SU-DHL-6 (cell line): ENCODE measurements around the gene PCGF5.
"Not testable (repeated sequence)": the region's sequence is repeated elsewhere in the genome, so short reads cannot be mapped to it uniquely, and the experiment has no call there.

Experiments used
- CTCF ChIP-seq: fragments of 200-600 bp; sonication (generic); IDR thresholded peaks from one replicate; pipeline ENCODE4 v1.5.1; 2017; ENCODE audit warnings: antibody characterized with exemption, mild to moderate bottlenecking, low read length, moderate library complexity; ENCODE audit not compliant: insufficient read depth, poor library complexity, severe bottlenecking
- EZH2phosphoT487 ChIP-seq: fragments of 200-600 bp; sonication (generic), shearing (Covaris generic); conservative IDR thresholded peaks from 2 replicates; pipeline ENCODE4 v1.6.1; 2018; ENCODE audit warnings: mild to moderate bottlenecking, antibody characterized with exemption, low read length, moderate library complexity, mixed read lengths

GRCh38 chr10:91305979-91306378 is 85.5 kb downstream of the PCGF5 start:
- TF ChIP-seq CTCF, EZH2phosphoT487: not testable (repeated sequence)
